Naive thymus-derived CD8-positive, alpha-beta T cell (primary cell): Measurements from ENCODE around the gene KCNA10. TPM values are rescaled to one million over a fixed set of nuclear protein-coding genes. Genes with fewer than 3 reads are reported as not detected.

Source experiments
- ATAC-seq, 2 donors: fragments of 150-1000 bp; cut with Tn5 transposase in 1 of 2; sonication (Bioruptor Pico), chemical (Tn5 transposase) in 1 of 2; 1 replicate in 1 of 2; 2 replicates in 1 of 2; pipeline ENCODE4 v1.10.0; 2021; ENCODE audit warnings: mild to moderate bottlenecking in 2 of 2, moderate library complexity in 2 of 2
- POLR2A ChIA-PET: fragments of 350-600 bp; sonication (Branson Sonifier 250); formaldehyde crosslinking; loops from one replicate; lab custom pipeline; 2021; ENCODE audit warnings: antibody characterized with exemption; lab: Charles Lee
- DNase-seq, 10 donors: peaks; one replicate each; pipeline versions ENCODE4 v3.0.0 to v3.0.0-alpha.2; 2020 to 2022
- H3K27ac Mint-ChIP-seq, 10 donors: one replicate each; pipeline ENCODE4 v1.8.0; 2020 to 2022; ENCODE audit warnings: mild to moderate bottlenecking in 10 of 10, mixed read lengths in 10 of 10, moderate library complexity in 4 of 10, inconsistent platforms in 1 of 10
- H3K27me3 Mint-ChIP-seq, 5 donors: one replicate each; pipeline ENCODE4 v1.8.0; 2021 to 2022; ENCODE audit warnings: mixed read lengths in 5 of 5
- H3K36me3 Mint-ChIP-seq, 3 donors: one replicate each; pipeline ENCODE4 v1.8.0; 2020 to 2022; ENCODE audit warnings: mixed read lengths in 3 of 3, mild to moderate bottlenecking in 2 of 3, inconsistent platforms in 1 of 3
- H3K4me1 Mint-ChIP-seq, 4 donors: one replicate each; pipeline ENCODE4 v1.8.0; 2021 to 2022; ENCODE audit warnings: mixed read lengths in 4 of 4
- H3K4me3 Mint-ChIP-seq, 10 donors: one replicate each; pipeline ENCODE4 v1.8.0; 2020 to 2022; ENCODE audit warnings: mild to moderate bottlenecking in 10 of 10, mixed read lengths in 10 of 10, moderate library complexity in 6 of 10, inconsistent platforms in 1 of 10
- H3K9me3 Mint-ChIP-seq, 9 donors: one replicate each; pipeline ENCODE4 v1.8.0; 2020 to 2022; ENCODE audit warnings: mixed read lengths in 9 of 9, mild to moderate bottlenecking in 3 of 9, inconsistent platforms in 1 of 9, moderate library complexity in 1 of 9
- polyA plus RNA-seq, 3 donors: library from polyadenylated mRNA; unstranded; fragments of 300-500 nt; fragmentation: Illumina TruSeq; gene quantifications; one replicate each; pipeline ENCODE4 v1.2.3, GENCODE V29; 2021
- total RNA-seq, 8 experiments: library from RNA in 2 of 8; stranded (reverse) in 2 of 8; gene quantifications; one replicate each; pipeline ENCODE4 v1.2.3 and lab custom pipeline; 2021 to 2026

Gene KCNA10
- not detected for total RNA-seq
- not detected for polyA plus RNA-seq
- 0 reads per million in 6 experiments for total RNA-seq (lab: John Stamatoyannopoulos, UW)

- peaks cover 0 to under 1% (median under 1%) of the 10 kb centered on the region in 4 donors for H3K4me1 Mint-ChIP-seq
Observed at GRCh38 chr1:110519125-110519810, at the start of gene KCNA10. KCNA10 (minus strand) TSS chr1:110519175; CDS start chr1:110518787, 388 bp downstream.

DNA sequence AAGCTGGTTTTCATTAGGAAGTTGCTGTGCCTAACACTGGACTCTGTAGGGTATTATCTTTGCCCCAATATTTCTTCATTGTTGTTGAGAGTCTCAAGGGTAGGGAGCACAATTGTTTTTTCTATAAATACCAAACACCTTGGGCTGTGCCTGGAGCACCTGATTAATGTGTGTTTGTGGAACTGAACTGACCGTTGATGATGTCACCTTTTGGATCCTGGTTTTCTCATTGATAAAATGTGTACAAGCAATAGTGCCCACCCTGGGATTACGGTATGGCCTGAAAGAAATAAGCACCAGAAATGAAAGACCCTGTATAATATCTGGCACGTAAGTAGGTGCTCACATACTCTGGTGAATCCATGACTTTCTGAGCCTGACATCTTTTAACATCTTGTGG lies 47.9 kb upstream of the KCNA10 start:
- DNase-seq, result no peak
- Mint-ChIP-seq H3K36me3 (no peaks in the 10 kb centered on the region), H3K9me3 (no peaks in the 10 kb centered on the region), H3K27me3 (peaks cover 17 to 43% (median 20%) of the 10 kb centered on the region in 5 donors), H3K4me3 (no peak overlapping the region), H3K27ac (no peak overlapping the region), H3K4me1 (no peaks in the 10 kb centered on the region)
- POLR2A ChIA-PET, result no interaction called here
- ATAC-seq, result no peak

More at GRCh38 chr1:110519125-110519810, at the start of gene KCNA10:
- Mint-ChIP-seq H3K36me3 (no peaks in the 10 kb centered on the region), H3K27ac (no peak within 1 kb of the TSS), H3K27me3 (peaks cover 23 to 43% (median 35%) of the 10 kb centered on the region in 5 donors), H3K4me3 (no peak within 1 kb of the TSS), H3K9me3 (peaks cover 0 to 2% (median 0%) of the 10 kb centered on the region in 9 donors)
- POLR2A ChIA-PET, result no interaction called here
- no peak for ATAC-seq
- DNase-seq, result no peak

DNA sequence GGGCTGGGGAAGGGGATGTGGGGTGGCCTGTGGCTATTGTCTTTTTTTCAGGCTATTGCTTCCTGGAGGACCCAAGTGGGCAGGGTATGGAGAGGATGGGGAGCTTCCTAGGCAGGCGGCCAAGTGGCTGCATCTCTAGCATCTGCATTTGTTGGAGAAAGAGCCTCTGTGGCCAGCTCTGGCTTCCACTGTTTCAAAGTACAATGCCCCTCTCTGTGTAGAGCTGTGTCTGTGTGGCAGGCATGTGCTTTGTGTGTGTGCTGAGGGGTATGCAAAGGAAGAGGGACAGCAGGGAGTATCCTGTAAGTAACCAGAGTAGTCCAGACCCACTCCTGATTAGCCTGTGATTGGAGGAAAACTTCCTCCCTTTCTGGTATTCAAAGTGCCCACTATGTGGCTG lies 46.6 kb upstream of the KCNA10 start:
- POLR2A ChIA-PET, result interaction anchor here (0.6 to 0.7 kb wide), 2 partner anchors 40 to 460 kb away, joined by 3 read pairs; no protein-coding TSS in a partner anchor
- H3K27me3 Mint-ChIP-seq, result peaks cover 11 to 30% (median 13%) of the 10 kb centered on the region in 5 donors
- H3K36me3 Mint-ChIP-seq, result no peaks in the 10 kb centered on the region
- DNase-seq, result no peak
- no peak overlapping the region for H3K4me3 Mint-ChIP-seq
- no peak for ATAC-seq
- no peaks in the 10 kb centered on the region for H3K9me3 Mint-ChIP-seq
- H3K4me1 Mint-ChIP-seq, result no peaks in the 10 kb centered on the region
- peak overlapping the region in 1 of 10 donors; percentile 35 for H3K27ac Mint-ChIP-seq

DNA sequence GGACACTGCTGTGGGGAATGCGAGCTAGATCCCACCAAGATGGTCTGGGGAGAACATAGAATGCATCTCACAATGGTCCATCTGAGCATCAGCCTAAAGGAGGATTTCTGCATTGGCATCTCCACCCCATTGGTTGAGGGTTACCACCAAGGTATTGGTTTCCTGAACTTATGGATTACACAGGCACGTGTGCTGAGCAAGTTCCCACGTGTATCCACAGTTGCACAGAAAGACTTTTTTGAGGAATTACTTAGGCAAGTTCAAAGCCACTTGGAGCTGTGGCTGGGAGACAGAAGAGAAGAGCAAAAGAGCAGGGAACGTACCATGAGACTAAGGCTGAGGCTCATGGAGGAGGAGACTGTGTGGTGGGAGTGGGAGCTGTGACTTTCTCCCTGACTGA lies 44.1 kb upstream of the KCNA10 start:
- Mint-ChIP-seq H3K36me3 (no peaks in the 10 kb centered on the region), H3K4me3 (no peak overlapping the region), H3K4me1 (no peaks in the 10 kb centered on the region), H3K9me3 (no peaks in the 10 kb centered on the region), H3K27ac (no peak overlapping the region), H3K27me3 (peaks cover 13 to 34% (median 20%) of the 10 kb centered on the region in 5 donors)
- DNase-seq (no peak), ATAC-seq (no peak)
- POLR2A ChIA-PET, result no interaction called here

DNA sequence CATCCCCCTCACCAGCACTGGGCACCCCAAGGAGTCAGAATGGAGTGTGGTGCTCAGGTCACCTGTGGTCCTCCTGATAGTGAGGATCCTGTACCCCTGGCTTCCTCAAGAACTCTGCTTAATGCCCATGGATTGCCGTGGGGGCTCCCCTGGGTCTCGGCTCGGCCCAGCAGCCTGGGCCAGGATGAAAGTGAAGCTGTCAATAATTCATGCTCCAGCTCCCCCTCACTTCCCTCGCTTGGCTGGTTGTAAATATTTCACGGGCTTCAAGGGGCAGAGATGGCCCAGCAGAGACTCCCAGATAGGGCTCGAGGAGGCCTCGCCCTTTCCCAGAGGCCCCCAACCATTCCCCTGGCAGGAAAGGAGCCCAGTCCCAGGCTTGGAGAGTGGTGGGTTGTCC lies 42.6 kb upstream of the KCNA10 start:
- Mint-ChIP-seq H3K27me3 (peaks cover 15 to 47% (median 27%) of the 10 kb centered on the region in 5 donors), H3K4me1 (no peaks in the 10 kb centered on the region), H3K27ac (no peak overlapping the region), H3K9me3 (no peaks in the 10 kb centered on the region), H3K4me3 (no peak overlapping the region), H3K36me3 (no peaks in the 10 kb centered on the region)
- DNase-seq (no peak), ATAC-seq (no peak)
- POLR2A ChIA-PET, result no interaction called here

GRCh38 chr1:110559157-110559556 lies 40.2 kb upstream of the KCNA10 start:
- Mint-ChIP-seq H3K4me1 (peaks cover 0 to 4% (median under 1%) of the 10 kb centered on the region in 4 donors), H3K27ac (no peak overlapping the region), H3K9me3 (no peaks in the 10 kb centered on the region), H3K27me3 (peaks cover 18 to 51% (median 35%) of the 10 kb centered on the region in 5 donors), H3K4me3 (no peak overlapping the region), H3K36me3 (no peaks in the 10 kb centered on the region)
- POLR2A ChIA-PET, result no interaction called here
- ATAC-seq, result no peak
- DNase-seq, result no peak

DNA sequence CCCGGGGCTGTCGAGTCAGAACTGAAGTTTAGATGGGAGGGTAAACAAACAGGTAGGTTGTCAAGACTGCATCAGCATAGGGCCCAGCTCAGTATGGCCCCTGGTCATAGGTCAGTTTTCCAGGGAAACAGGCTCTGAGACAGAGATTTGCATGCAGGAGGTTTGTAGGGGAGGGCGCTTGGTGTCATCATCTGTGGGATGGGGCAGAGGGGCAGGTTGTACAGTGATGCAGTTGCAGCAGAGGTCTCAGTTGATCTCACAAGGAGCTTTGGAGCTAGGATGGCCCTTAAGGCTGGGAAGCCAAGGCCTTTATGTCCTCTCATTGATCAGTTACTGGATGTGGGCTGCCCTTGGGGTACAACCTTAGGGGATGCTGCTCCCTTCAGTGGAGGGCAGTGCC lies 38.5 kb upstream of the KCNA10 start:
- Mint-ChIP-seq H3K27ac (no peak overlapping the region), H3K4me1 (peaks cover 0 to 4% (median under 1%) of the 10 kb centered on the region in 4 donors), H3K9me3 (no peaks in the 10 kb centered on the region), H3K4me3 (no peak overlapping the region), H3K36me3 (no peaks in the 10 kb centered on the region), H3K27me3 (peaks cover 29 to 58% (median 49%) of the 10 kb centered on the region in 5 donors)
- DNase-seq, result no peak
- no peak for ATAC-seq
- POLR2A ChIA-PET, result no interaction called here

DNA sequence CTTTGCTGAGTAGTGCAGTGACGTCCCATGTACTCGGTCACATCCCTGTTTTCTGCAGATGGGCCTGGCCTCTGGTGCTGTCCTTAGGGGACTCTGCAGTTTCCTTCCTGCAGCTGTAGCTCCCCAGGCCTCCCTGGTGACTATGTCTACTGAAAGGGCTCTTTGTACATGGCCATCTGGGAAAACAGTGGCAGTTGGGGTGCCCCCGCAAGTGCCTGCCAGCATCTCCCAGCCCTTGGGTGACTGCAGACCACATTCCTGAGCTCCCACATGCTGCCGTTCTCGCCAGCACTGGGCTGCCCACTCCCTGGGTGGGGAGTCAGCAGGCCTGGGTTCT lies 37.5 kb upstream of the KCNA10 start:
- ATAC-seq (no peak), DNase-seq (no peak)
- no peak overlapping the region for H3K4me3 Mint-ChIP-seq
- H3K27me3 Mint-ChIP-seq, result peaks cover 30 to 68% (median 56%) of the 10 kb centered on the region in 5 donors
- H3K27ac Mint-ChIP-seq, result no peak overlapping the region
- peaks cover 0 to 4% (median under 1%) of the 10 kb centered on the region in 4 donors for H3K4me1 Mint-ChIP-seq
- POLR2A ChIA-PET, result interaction anchor here (1.3 kb wide), 1 partner anchor 317 kb away, joined by 3 read pairs; no protein-coding TSS in a partner anchor
- H3K36me3 Mint-ChIP-seq, result no peaks in the 10 kb centered on the region
- no peaks in the 10 kb centered on the region for H3K9me3 Mint-ChIP-seq

- Mint-ChIP-seq H3K27ac (no peak overlapping the region), H3K4me3 (peak overlapping the region in 5 of 10 donors; percentile 20 to 49 (median 41)), H3K4me1 (peaks cover 0 to 4% (median under 1%) of the 10 kb centered on the region in 4 donors), H3K27me3 (peaks cover 31 to 73% (median 59%) of the 10 kb centered on the region in 5 donors), H3K9me3 (no peaks in the 10 kb centered on the region), H3K36me3 (no peaks in the 10 kb centered on the region)
- POLR2A ChIA-PET, result interaction anchor here (1.3 kb wide), 2 partner anchors 228 to 318 kb away, joined by 3 to 4 read pairs; no protein-coding TSS in a partner anchor
- DNase-seq (peak in 1 of 10 donors; percentile 4), ATAC-seq (no peak)
Observed at GRCh38 chr1:110555807-110556470, 37.0 kb upstream of the KCNA10 start.

DNA sequence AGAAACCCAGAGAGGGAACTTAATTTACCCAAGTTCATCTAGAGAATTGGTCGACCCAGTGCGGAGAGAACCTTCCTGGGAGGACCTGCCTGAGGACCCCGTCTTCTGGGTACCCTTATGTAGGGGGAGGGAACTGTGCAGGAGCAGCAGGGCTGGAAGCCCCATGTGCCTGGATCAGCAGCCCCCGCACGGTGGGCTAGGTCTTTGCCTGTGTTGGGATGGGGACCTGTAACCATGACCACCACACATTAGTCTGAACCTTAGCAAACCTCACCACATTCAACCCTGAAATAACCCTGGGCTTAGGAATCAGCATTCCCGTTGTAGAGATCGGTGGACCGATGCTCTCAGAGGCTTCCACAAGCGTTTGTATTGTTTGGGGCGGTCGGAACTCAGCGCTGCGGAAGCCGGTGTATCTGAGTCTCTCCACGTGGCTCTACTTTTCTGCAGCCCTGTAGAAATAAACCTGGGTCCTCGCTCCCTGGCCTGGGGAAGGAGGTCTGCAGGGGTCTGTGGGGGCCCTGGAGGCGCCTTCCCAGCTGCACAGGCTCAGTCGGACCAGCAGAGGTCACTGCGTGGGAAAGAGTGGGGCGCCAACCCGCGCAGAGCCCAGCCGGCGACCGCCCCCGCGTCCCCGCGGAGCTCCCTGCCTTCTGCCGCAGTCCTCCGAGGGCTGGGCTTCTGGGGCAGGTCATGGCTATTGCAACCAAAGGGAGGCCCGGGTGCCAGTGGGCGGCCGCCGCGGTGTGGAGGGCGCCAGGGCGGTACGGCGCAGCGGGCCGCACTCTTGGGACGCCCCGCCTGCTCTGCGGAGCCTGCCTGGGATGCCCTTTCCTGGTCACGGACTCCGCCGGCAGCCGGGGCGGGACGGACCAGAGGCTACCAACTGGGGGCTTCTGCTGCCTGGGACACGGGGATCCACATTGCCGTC lies 36.2 kb upstream of the KCNA10 start:
- Mint-ChIP-seq H3K36me3 (no peaks in the 10 kb centered on the region), H3K4me3 (peak overlapping the region in 9 of 10 donors; percentile 18 to 58 (median 48)), H3K9me3 (no peaks in the 10 kb centered on the region), H3K27me3 (peaks cover 31 to 76% (median 59%) of the 10 kb centered on the region in 5 donors), H3K4me1 (peaks cover 0 to 4% (median under 1%) of the 10 kb centered on the region in 4 donors), H3K27ac (no peak overlapping the region)
- POLR2A ChIA-PET, result interaction anchor here (1.3 kb wide), 2 partner anchors 228 to 318 kb away, joined by 3 to 4 read pairs; no protein-coding TSS in a partner anchor
- peak; percentile 43 to 71 (median 58) for DNase-seq
- peak; percentile 94 to 99 for ATAC-seq

DNA sequence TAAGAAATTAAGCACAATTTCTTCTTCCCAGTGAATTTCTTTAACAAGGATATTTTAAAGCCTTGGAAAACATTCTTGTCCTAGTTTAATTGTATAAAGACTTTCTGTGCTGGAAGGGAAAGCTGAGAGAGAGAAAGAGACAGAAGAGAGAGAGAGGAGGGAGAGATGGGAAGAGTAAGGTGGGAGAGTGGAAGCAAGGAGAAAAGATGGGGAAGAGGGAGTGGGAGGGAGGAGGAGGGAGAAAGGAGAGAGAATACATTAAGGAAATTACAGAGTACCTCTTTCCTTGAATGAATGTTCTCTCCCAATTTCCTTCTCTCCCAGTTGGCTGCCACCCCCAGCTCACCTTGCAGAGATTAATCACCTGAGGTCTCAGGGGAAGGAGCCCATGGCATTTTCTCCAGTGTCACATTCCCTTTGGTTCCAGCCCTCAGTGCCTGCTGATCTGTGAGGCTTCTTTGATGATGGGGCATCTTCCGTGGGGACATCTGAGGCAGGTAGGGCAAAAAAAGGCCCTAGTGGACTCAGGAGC lies 32.4 kb upstream of the KCNA10 start:
- H3K9me3 Mint-ChIP-seq, result no peaks in the 10 kb centered on the region
- ATAC-seq, result no peak
- peaks cover 0 to 4% (median under 1%) of the 10 kb centered on the region in 4 donors for H3K4me1 Mint-ChIP-seq
- H3K36me3 Mint-ChIP-seq, result no peaks in the 10 kb centered on the region
- no peak for DNase-seq
- no peak overlapping the region for H3K4me3 Mint-ChIP-seq
- POLR2A ChIA-PET, result no interaction called here
- H3K27me3 Mint-ChIP-seq, result peaks cover 21 to 60% (median 51%) of the 10 kb centered on the region in 5 donors
- no peak overlapping the region for H3K27ac Mint-ChIP-seq

DNA sequence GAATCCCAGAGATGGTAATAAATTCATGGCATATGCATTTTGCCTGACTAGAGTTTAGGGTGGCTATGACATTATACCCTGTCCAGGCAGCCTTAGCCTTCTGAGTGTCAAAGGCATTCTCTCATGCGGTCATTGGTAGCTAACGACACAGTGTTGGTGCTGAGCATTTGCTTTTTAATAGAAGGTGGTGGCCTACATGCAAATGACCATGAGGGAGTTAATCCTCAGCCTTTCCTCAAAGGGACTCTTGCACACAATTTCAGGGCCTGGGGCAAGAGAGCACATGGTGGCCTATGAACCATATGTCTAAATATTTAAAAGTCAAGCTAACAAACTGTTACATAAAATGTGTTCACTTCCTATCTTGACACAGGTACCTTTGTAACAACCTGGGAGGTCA lies 30.9 kb upstream of the KCNA10 start:
- no peak overlapping the region for H3K4me3 Mint-ChIP-seq
- H3K4me1 Mint-ChIP-seq, result no peaks in the 10 kb centered on the region
- H3K27ac Mint-ChIP-seq, result no peak overlapping the region
- peaks cover 20 to 70% (median 48%) of the 10 kb centered on the region in 5 donors for H3K27me3 Mint-ChIP-seq
- H3K9me3 Mint-ChIP-seq, result no peaks in the 10 kb centered on the region
- H3K36me3 Mint-ChIP-seq, result no peaks in the 10 kb centered on the region
- no peak for DNase-seq
- POLR2A ChIA-PET, result no interaction called here
- ATAC-seq, result no peak
